Endodermal cell (in vitro differentiated cells): ENCODE measurements around the gene ZP4. TPM values are rescaled to one million over a fixed set of nuclear protein-coding genes. Genes with fewer than 3 reads are reported as not detected.

Experiments used
- DNase-seq: peaks from one replicate; pipeline ENCODE4 v3.0.0-alpha.2; 2017
- H3K27ac ChIP-seq: 2 replicates; pipeline ENCODE4 v1.5.1; 2013; ENCODE audit warnings: mild to moderate bottlenecking, low read depth, low read length, moderate library complexity
- H3K27me3 ChIP-seq: 2 replicates; pipeline ENCODE4 v1.6.1; 2013; ENCODE audit warnings: mild to moderate bottlenecking, low read length, moderate library complexity; ENCODE audit not compliant: insufficient read depth, control insufficient read depth, poor library complexity, severe bottlenecking
- H3K36me3 ChIP-seq: 2 replicates; pipeline ENCODE4 v1.7.0; 2013; ENCODE audit warnings: mild to moderate bottlenecking, low read length, moderate library complexity; ENCODE audit not compliant: control insufficient read depth, insufficient read depth
- H3K4me1 ChIP-seq: one replicate; pipeline ENCODE4 v1.7.0; 2013; ENCODE audit warnings: low read length; ENCODE audit not compliant: control insufficient read depth, insufficient read depth
- H3K4me3 ChIP-seq: 2 replicates; pipeline ENCODE4 v1.5.1; 2013; ENCODE audit warnings: mild to moderate bottlenecking, low read length, moderate library complexity
- H3K9ac ChIP-seq: 2 replicates; pipeline ENCODE4 v1.6.1; 2013; ENCODE audit warnings: mild to moderate bottlenecking, low read length, moderate library complexity; ENCODE audit not compliant: poor library complexity, severe bottlenecking; ENCODE audit errors: extremely low read depth
- H3K9me3 ChIP-seq: 2 replicates; pipeline ENCODE4 v1.6.1; 2013; ENCODE audit warnings: mild to moderate bottlenecking, low read length, moderate library complexity; ENCODE audit not compliant: control insufficient read depth
- H3K27ac Mint-ChIP-seq: 2 replicates; pipeline ENCODE4 v1.8.0; 2020; ENCODE audit warnings: mixed read lengths
- H3K27me3 Mint-ChIP-seq: 2 replicates; pipeline ENCODE4 v1.8.0; 2021; ENCODE audit warnings: mild to moderate bottlenecking, mixed read lengths; ENCODE audit not compliant: insufficient read depth
- H3K36me3 Mint-ChIP-seq: 2 replicates; pipeline ENCODE4 v1.8.0; 2020; ENCODE audit warnings: low read depth, mixed read lengths
- H3K4me1 Mint-ChIP-seq: 2 replicates; pipeline ENCODE4 v1.8.0; 2020; ENCODE audit warnings: mixed read lengths
- H3K4me3 Mint-ChIP-seq: 2 replicates; pipeline ENCODE4 v1.8.0; 2020; ENCODE audit warnings: mild to moderate bottlenecking, moderate library complexity, mixed read lengths
- H3K9me3 Mint-ChIP-seq: 2 replicates; pipeline ENCODE4 v1.8.0; 2020; ENCODE audit warnings: mild to moderate bottlenecking, mixed read lengths
- CTCF ChIP-seq: fragments of 200-600 bp; sonication (generic); conservative IDR thresholded peaks from 2 replicates; pipeline ENCODE4 v1.5.0; 2021; ENCODE audit warnings: antibody characterized with exemption, mild to moderate bottlenecking
- WGBS, 2 experiments: methylation state at CpG; one replicate each; pipeline versions ENCODE4 v1.1.5 to v1.1.7; 2013; ENCODE audit warnings: missing lambda C conversion rate in 2 of 2, mixed read lengths in 1 of 2; ENCODE audit not compliant: insufficient coverage in 1 of 2, insufficient read length in 1 of 2; 5-methylcytosine and 5-hydroxymethylcytosine counted together
- long read RNA-seq, 4 experiments: library from polyadenylated mRNA in 2 of 4; library from RNA in 1 of 4; library from capped mRNA in 1 of 4; stranded (forward) in 3 of 4; unstranded in 1 of 4; transcript quantifications; one replicate each; pipeline ENCODE4 v2.0.0, GENCODE V29; 2020 to 2021; ENCODE audit warnings: inconsistent platforms in 1 of 4
- polyA plus RNA-seq, 2 experiments: library from polyadenylated mRNA; stranded (reverse); fragments of 50-300 nt; gene quantifications; one replicate each; pipeline ENCODE4 v1.2.3, GENCODE V29; 2013
- total RNA-seq, 2 donors: library from RNA; stranded (reverse); fragmentation: NEBNext Ultra II Directional in 1 of 2; extraction: Animal tissue kit (Norgen Biotek cat#: 25700) in 1 of 2; gene quantifications; 2 replicates in 1 of 2; 3 replicates in 1 of 2; pipeline ENCODE4 v1.2.1, GENCODE V29; 2021

ZP4 gene
- total RNA-seq: not detected
- not detected for polyA plus RNA-seq (2013, experiment 1 of 2)
- polyA plus RNA-seq (2013, experiment 2 of 2): not detected
- long read RNA-seq, experiment 1: 0 reads
- long read RNA-seq, experiment 2, partial matches to known transcripts: 0 of 1 reads
- long read RNA-seq, experiment 2, other reads (novel, unspliced or antisense): 1 of 1 reads
- long read RNA-seq, experiment 3: 0 reads
- long read RNA-seq, experiment 4: 0 reads

- Histone ChIP-seq H3K4me1 (no peaks in the 10 kb centered on the region), H3K4me3 (no peak within 1 kb of the TSS), H3K9ac (no peak within 1 kb of the TSS), H3K27ac (no peak within 1 kb of the TSS), H3K27me3 (no peaks in the 10 kb centered on the region), H3K9me3 (peaks cover 9% of the 10 kb centered on the region), H3K36me3 (no peaks in the 10 kb centered on the region)
- no peak for TF ChIP-seq CTCF
- Mint-ChIP-seq H3K27ac (no peak within 1 kb of the TSS), H3K4me3 (no peak within 1 kb of the TSS), H3K4me1 (peaks cover 12% of the 10 kb centered on the region), H3K27me3 (peaks cover 2% of the 10 kb centered on the region), H3K9me3 (no peaks in the 10 kb centered on the region), H3K36me3 (no peaks in the 10 kb centered on the region)
- 90% methylated on average over 2 of the region's 2 CpGs; no CpG with 5 or more reads in 1 of the 2 experiments for WGBS, 2 experiments
- no peak for DNase-seq
These were observed at the start of gene ZP4 for GRCh38 chr1:237890822-237891221. TSS of gene ZP4 (minus strand) at chr1:237890922. CDS start at chr1:237890635, 287 bp downstream.

DNA sequence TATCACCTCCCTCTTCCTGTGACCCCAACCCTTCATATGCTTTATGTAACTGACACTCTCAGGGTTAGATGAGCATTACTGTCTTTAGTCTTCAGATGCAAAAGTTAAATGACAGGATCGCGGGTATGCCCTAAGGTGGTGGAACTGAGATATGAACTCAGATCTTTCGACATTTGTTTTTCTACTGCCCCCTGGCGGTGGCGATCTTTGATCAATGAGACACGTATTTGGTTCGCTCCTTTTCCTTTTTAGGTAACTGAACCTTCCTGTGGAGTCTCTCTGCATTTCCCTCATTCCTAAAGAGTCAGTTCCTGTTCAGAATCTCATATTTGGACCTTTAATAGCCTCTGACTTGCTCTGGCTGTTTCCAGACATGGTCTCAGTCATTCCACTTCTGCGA is 47.8 kb upstream of the ZP4 start:
- peak; percentile 83 for DNase-seq
- H3K9me3 Mint-ChIP-seq: no peaks in the 10 kb centered on the region

GRCh38 chr1:237938068-237938467 is 47.3 kb upstream of the ZP4 start:
- Mint-ChIP-seq H3K36me3 (no peaks in the 10 kb centered on the region), H3K27ac (no peak overlapping the region), H3K9me3 (no peaks in the 10 kb centered on the region), H3K27me3 (peaks cover 47% of the 10 kb centered on the region), H3K4me1 (no peaks in the 10 kb centered on the region), H3K4me3 (no peak overlapping the region)
- no peak for DNase-seq
- Histone ChIP-seq H3K9me3 (no peaks in the 10 kb centered on the region), H3K4me1 (no peaks in the 10 kb centered on the region), H3K4me3 (no peak overlapping the region), H3K27me3 (peaks cover 44% of the 10 kb centered on the region), H3K27ac (no peak overlapping the region), H3K36me3 (no peaks in the 10 kb centered on the region), H3K9ac (no peak overlapping the region)
- no peak for TF ChIP-seq CTCF
- WGBS, 2 experiments: 79 to 93% methylated on average over 3 to 5 of the region's 5 CpGs

More for the DNA sequence above, 47.8 kb upstream of the ZP4 start:
- Histone ChIP-seq H3K27ac (no peak overlapping the region), H3K9me3 (no peaks in the 10 kb centered on the region), H3K9ac (no peak overlapping the region), H3K4me1 (no peaks in the 10 kb centered on the region), H3K27me3 (peaks cover 44% of the 10 kb centered on the region), H3K36me3 (no peaks in the 10 kb centered on the region), H3K4me3 (no peak overlapping the region)
- 89 to 93% methylated on average over 8 of the region's 8 CpGs for WGBS, 2 experiments
- peaks cover 46% of the 10 kb centered on the region for H3K27me3 Mint-ChIP-seq
- no peaks in the 10 kb centered on the region for H3K36me3 Mint-ChIP-seq
- H3K4me1 Mint-ChIP-seq: no peaks in the 10 kb centered on the region
- TF ChIP-seq CTCF: peak; percentile 68
- no peak overlapping the region for H3K27ac Mint-ChIP-seq
- no peak overlapping the region for H3K4me3 Mint-ChIP-seq
